Measurements from ENCODE around the gene RPP25. TPM values are rescaled to one million over a fixed set of nuclear protein-coding genes. Genes with fewer than 3 reads are reported as not detected.

The RPP25 gene
- total and polyA plus RNA-seq, 2 of the 13 experiments (the other 11 are each of a cell fraction or from before 2014, with no cell fraction given): 0.05 to 0.11 TPM

DNA sequence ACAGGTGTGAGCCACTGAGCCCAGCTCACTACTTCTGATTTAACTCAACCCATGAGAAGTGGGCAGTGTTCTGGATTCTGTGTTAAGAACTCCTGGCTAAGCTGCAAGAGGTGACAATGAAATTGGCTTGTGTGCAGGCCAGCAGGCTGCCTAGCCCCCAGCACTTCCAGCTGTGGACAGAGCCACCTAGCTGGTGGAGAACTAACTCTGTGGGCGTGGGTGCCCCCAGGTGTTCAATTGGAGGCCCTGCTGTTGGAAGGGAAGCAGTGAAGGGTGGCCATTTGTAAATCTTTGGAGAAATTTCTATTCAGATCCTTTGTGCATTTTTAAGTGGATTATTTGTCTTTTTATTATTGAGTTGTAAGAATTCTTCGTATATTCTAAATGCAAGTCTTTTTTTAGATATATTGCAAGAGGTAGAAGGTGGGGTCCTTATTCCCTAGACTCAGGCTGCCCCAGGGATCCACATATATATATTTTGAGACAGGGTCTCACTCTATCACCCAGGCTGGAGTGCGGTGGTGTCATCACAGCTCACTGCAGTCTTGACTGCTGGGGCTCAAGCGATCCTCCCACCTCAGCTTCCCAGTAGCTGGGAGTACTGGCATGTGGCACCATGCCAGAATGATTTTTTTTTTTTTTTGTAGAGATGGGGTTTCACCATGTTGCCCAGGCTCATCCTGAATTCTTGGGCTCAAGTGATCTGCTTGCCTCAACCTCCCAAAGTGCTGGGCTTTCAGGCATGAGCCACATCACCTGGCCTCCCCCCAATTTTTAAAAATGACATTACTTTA, 31.6 kb upstream of the RPP25 start (continued):
- TF ChIP-seq RXRA (CRISPR knock-in tag; IDR thresholded peaks at IDR 0.05) (0 out of 2 replicates have a peak, but pooled peaks have one; percentile 31), ZNF501 (CRISPR knock-in tag; IDR thresholded peaks at IDR 0.05) (0 out of 2 replicates have a peak, but pooled peaks have one; percentile 27), ZIK1 (CRISPR knock-in tag; IDR thresholded peaks at IDR 0.05; ENCODE audit: borderline replicate concordance, low read depth) (no peak), TRAFD1 (CRISPR knock-in tag; IDR thresholded peaks at IDR 0.05; ENCODE audit: borderline replicate concordance) (no peak), ZFP37 (CRISPR knock-in tag; IDR thresholded peaks at IDR 0.05; ENCODE audit: borderline replicate concordance) (no peak), MED8 (CRISPR knock-in tag; IDR thresholded peaks at IDR 0.05; ENCODE audit: insufficient replicate concordance) (no peak), ZNF230 (CRISPR knock-in tag; IDR thresholded peaks at IDR 0.05) (no peak), CREBL2 (CRISPR knock-in tag; IDR thresholded peaks at IDR 0.05; ENCODE audit: borderline replicate concordance) (no peak), ZNF446 (CRISPR knock-in tag; IDR thresholded peaks at IDR 0.05) (no peak), ZNF788 (CRISPR knock-in tag; IDR thresholded peaks at IDR 0.05; ENCODE audit: borderline replicate concordance) (no peak), TGIF2 (CRISPR knock-in tag; IDR thresholded peaks at IDR 0.05) (peak; percentile 71; the same call in 1 of the 2 replicates), BRF2 (CRISPR knock-in tag; IDR thresholded peaks at IDR 0.05) (no peak), ZNF460 (CRISPR knock-in tag; IDR thresholded peaks at IDR 0.05; ENCODE audit: borderline replicate concordance) (no peak), SALL1 (CRISPR knock-in tag; IDR thresholded peaks at IDR 0.05) (peak; percentile 69)
- TF ChIP-seq, protein P1, sequence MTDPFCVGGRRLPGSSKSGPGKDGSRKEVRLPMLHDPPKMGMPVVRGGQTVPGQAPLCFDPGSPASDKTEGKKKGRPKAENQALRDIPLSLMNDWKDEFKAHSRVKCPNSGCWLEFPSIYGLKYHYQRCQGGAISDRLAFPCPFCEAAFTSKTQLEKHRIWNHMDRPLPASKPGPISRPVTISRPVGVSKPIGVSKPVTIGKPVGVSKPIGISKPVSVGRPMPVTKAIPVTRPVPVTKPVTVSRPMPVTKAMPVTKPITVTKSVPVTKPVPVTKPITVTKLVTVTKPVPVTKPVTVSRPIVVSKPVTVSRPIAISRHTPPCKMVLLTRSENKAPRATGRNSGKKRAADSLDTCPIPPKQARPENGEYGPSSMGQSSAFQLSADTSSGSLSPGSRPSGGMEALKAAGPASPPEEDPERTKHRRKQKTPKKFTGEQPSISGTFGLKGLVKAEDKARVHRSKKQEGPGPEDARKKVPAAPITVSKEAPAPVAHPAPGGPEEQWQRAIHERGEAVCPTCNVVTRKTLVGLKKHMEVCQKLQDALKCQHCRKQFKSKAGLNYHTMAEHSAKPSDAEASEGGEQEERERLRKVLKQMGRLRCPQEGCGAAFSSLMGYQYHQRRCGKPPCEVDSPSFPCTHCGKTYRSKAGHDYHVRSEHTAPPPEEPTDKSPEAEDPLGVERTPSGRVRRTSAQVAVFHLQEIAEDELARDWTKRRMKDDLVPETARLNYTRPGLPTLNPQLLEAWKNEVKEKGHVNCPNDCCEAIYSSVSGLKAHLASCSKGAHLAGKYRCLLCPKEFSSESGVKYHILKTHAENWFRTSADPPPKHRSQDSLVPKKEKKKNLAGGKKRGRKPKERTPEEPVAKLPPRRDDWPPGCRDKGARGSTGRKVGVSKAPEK (CRISPR knock-in tag; IDR thresholded peaks at IDR 0.05; ENCODE audit: borderline replicate concordance): no peak
- TF ChIP-seq, protein P2, sequence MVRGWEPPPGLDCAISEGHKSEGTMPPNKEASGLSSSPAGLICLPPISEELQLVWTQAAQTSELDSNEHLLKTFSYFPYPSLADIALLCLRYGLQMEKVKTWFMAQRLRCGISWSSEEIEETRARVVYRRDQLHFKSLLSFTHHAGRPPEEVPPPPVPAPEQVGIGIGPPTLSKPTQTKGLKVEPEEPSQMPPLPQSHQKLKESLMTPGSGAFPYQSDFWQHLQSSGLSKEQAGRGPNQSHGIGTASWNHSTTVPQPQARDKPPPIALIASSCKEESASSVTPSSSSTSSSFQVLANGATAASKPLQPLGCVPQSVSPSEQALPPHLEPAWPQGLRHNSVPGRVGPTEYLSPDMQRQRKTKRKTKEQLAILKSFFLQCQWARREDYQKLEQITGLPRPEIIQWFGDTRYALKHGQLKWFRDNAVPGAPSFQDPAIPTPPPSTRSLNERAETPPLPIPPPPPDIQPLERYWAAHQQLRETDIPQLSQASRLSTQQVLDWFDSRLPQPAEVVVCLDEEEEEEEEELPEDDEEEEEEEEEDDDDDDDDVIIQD (CRISPR knock-in tag; IDR thresholded peaks at IDR 0.05; ENCODE audit: low read depth): 0 out of 2 replicates have a peak, but pooled peaks have one; percentile 25
- TF ChIP-seq, protein P3, sequence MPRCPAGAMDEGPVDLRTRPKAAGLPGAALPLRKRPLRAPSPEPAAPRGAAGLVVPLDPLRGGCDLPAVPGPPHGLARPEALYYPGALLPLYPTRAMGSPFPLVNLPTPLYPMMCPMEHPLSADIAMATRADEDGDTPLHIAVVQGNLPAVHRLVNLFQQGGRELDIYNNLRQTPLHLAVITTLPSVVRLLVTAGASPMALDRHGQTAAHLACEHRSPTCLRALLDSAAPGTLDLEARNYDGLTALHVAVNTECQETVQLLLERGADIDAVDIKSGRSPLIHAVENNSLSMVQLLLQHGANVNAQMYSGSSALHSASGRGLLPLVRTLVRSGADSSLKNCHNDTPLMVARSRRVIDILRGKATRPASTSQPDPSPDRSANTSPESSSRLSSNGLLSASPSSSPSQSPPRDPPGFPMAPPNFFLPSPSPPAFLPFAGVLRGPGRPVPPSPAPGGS (CRISPR knock-in tag; IDR thresholded peaks at IDR 0.05): no peak

Data from HepG2 (cell line).